ENCODE measurements around the gene FLAD1.

The FLAD1 gene

GRCh38 chr1:154996966-154997701 lies 14.0 kb downstream of the FLAD1 start:
- Histone ChIP-seq H3K36me3 (ENCODE audit: control insufficient read depth in 1 of 2, insufficient read depth in 2 of 2, low read length in 2 of 2) (peaks cover 0 to 5% of the 10 kb centered on the region in 2 experiments), H3K9me3 (ENCODE audit: insufficient read depth, low read depth, low read length) (no peaks in the 10 kb centered on the region), H2AFZ (ENCODE audit: insufficient read depth, low read length, poor library complexity) (no peak overlapping the region), H3K79me1 (ENCODE audit: low read length) (peaks cover 18% of the 10 kb centered on the region), H4K8ac (ENCODE audit: low read depth, low read length) (no peak overlapping the region), H4K91ac (ENCODE audit: low read depth, low read length) (no peak overlapping the region), H3K14ac (ENCODE audit: low read length) (no peak overlapping the region), H2BK5ac (ENCODE audit: low read depth, low read length, poor library complexity) (no peak overlapping the region), H3K4me3 (ENCODE audit: low read depth, low read length) (no peak overlapping the region), H3K4me2 (ENCODE audit: low read length) (no peak overlapping the region), H3K9ac (ENCODE audit: low read length) (no peak overlapping the region), H3K27ac (ENCODE audit: low read depth, low read length) (no peak overlapping the region), H3K23ac (ENCODE audit: low read length) (no peak overlapping the region), H3K4me1 (ENCODE audit: control insufficient read depth in 1 of 2, insufficient read depth in 2 of 2, low read length in 2 of 2) (peaks cover 10 to 14% of the 10 kb centered on the region in 2 experiments), H2BK12ac (ENCODE audit: low read length) (no peak overlapping the region), H4K12ac (ENCODE audit: low read depth, low read length) (no peak overlapping the region), H3K79me2 (ENCODE audit: control insufficient read depth, insufficient read depth, low read length, poor library complexity) (peaks cover 4% of the 10 kb centered on the region), H2AK5ac (ENCODE audit: low read length) (peak overlapping the region; percentile 37), H3K27me3 (ENCODE audit: insufficient read depth, low read length) (no peaks in the 10 kb centered on the region), H3K18ac (ENCODE audit: low read length) (no peak overlapping the region), H3K4ac (ENCODE audit: low read depth, low read length) (no peak overlapping the region), H2BK120ac (ENCODE audit: insufficient read depth, low read length, poor library complexity) (no peak overlapping the region)
- WGBS (ENCODE audit: extremely low coverage, insufficient coverage, insufficient read length): no CpG with 5 or more reads among the region's 15 CpGs
- DNase-seq: no peak

GRCh38 chr1:154998201-154998780 lies 15.1 kb downstream of the FLAD1 start:
- DNase-seq: no peak
- Histone ChIP-seq H3K14ac (ENCODE audit: low read length) (no peak overlapping the region), H3K79me1 (ENCODE audit: low read length) (peaks cover 27% of the 10 kb centered on the region), H3K9me3 (ENCODE audit: insufficient read depth, low read depth, low read length) (no peaks in the 10 kb centered on the region), H4K12ac (ENCODE audit: low read depth, low read length) (no peak overlapping the region), H3K79me2 (ENCODE audit: control insufficient read depth, insufficient read depth, low read length, poor library complexity) (peaks cover 11% of the 10 kb centered on the region), H3K4me1 (ENCODE audit: control insufficient read depth in 1 of 2, insufficient read depth in 2 of 2, low read length in 2 of 2) (peaks cover 10 to 14% of the 10 kb centered on the region in 2 experiments), H3K27ac (ENCODE audit: low read depth, low read length) (no peak overlapping the region), H3K36me3 (ENCODE audit: control insufficient read depth in 1 of 2, insufficient read depth in 2 of 2, low read length in 2 of 2) (no peaks in the 10 kb centered on the region), H3K18ac (ENCODE audit: low read length) (no peak overlapping the region), H3K4me2 (ENCODE audit: low read length) (no peak overlapping the region), H2AFZ (ENCODE audit: insufficient read depth, low read length, poor library complexity) (no peak overlapping the region), H3K23ac (ENCODE audit: low read length) (no peak overlapping the region), H2AK5ac (ENCODE audit: low read length) (no peak overlapping the region), H2BK5ac (ENCODE audit: low read depth, low read length, poor library complexity) (no peak overlapping the region), H4K91ac (ENCODE audit: low read depth, low read length) (no peak overlapping the region), H2BK120ac (ENCODE audit: insufficient read depth, low read length, poor library complexity) (no peak overlapping the region), H3K4ac (ENCODE audit: low read depth, low read length) (no peak overlapping the region), H3K9ac (ENCODE audit: low read length) (no peak overlapping the region), H3K4me3 (ENCODE audit: low read depth, low read length) (no peak overlapping the region), H2BK12ac (ENCODE audit: low read length) (no peak overlapping the region), H4K8ac (ENCODE audit: low read depth, low read length) (no peak overlapping the region), H3K27me3 (ENCODE audit: insufficient read depth, low read length) (no peaks in the 10 kb centered on the region)
- WGBS (ENCODE audit: extremely low coverage, insufficient coverage, insufficient read length): no CpG with 5 or more reads among the region's 16 CpGs

DNA sequence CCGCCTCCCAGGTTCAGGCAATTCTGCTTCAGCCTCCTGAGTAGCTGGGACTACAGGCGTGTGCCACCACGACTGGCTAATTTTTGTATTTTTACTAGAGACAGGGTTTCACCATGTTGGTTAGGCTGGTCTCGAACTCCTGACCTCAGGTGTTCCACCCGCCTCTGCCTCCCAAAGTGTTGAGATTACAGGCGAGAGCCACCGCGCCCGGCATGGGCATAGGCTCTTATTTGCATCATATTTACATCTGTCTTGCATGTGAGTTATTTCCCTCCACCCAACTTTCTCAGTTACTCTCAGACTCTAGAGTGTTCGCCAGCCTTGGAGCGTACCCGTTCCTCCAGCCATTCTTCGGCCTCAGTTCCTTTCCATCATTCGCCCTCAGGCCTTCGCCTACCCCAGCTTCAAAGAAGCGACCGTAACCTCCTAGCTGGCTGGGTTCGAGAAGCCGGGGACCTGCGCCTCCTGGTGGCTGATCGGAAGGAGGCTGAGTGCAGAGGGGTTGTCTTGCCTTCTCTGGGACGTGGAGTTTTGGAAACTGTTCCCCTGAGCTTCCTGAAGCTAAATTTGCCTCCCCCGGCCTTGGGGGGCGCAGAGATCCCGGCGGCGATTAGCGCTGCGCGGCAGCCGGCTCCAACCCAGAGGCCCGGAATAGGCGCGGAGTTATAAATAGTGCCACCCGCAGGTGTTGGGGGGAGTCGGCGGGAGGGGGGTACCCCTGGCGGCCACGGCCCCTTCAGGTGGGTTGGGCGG lies 15.8 kb downstream of the FLAD1 start:
- Histone ChIP-seq H3K9me3 (ENCODE audit: insufficient read depth, low read depth, low read length) (no peaks in the 10 kb centered on the region), H3K4me1 (ENCODE audit: control insufficient read depth in 1 of 2, insufficient read depth in 2 of 2, low read length in 2 of 2) (peaks cover 10 to 14% of the 10 kb centered on the region in 2 experiments), H3K23ac (ENCODE audit: low read length) (no peak overlapping the region), H2AK5ac (ENCODE audit: low read length) (no peak overlapping the region), H3K27me3 (ENCODE audit: insufficient read depth, low read length) (no peaks in the 10 kb centered on the region), H3K18ac (ENCODE audit: low read length) (no peak overlapping the region), H4K91ac (ENCODE audit: low read depth, low read length) (no peak overlapping the region), H3K27ac (ENCODE audit: low read depth, low read length) (no peak overlapping the region), H2BK120ac (ENCODE audit: insufficient read depth, low read length, poor library complexity) (peak overlapping the region; percentile 23), H3K14ac (ENCODE audit: low read length) (no peak overlapping the region), H4K8ac (ENCODE audit: low read depth, low read length) (peak overlapping the region; percentile 23), H3K79me2 (ENCODE audit: control insufficient read depth, insufficient read depth, low read length, poor library complexity) (peaks cover 15% of the 10 kb centered on the region), H3K9ac (ENCODE audit: low read length) (no peak overlapping the region), H3K4ac (ENCODE audit: low read depth, low read length) (no peak overlapping the region), H3K4me3 (ENCODE audit: low read depth, low read length) (no peak overlapping the region), H2BK5ac (ENCODE audit: low read depth, low read length, poor library complexity) (no peak overlapping the region), H2BK12ac (ENCODE audit: low read length) (no peak overlapping the region), H2AFZ (ENCODE audit: insufficient read depth, low read length, poor library complexity) (peak overlapping the region; percentile 71), H3K4me2 (ENCODE audit: low read length) (peak overlapping the region; percentile 71), H4K12ac (ENCODE audit: low read depth, low read length) (no peak overlapping the region), H3K79me1 (ENCODE audit: low read length) (peaks cover 33% of the 10 kb centered on the region), H3K36me3 (ENCODE audit: control insufficient read depth in 1 of 2, insufficient read depth in 2 of 2, low read length in 2 of 2) (no peaks in the 10 kb centered on the region)
- peak; percentile 60 to 75 for DNase-seq
- no CpG with 5 or more reads among the region's 40 CpGs for WGBS (ENCODE audit: extremely low coverage, insufficient coverage, insufficient read length)

DNA sequence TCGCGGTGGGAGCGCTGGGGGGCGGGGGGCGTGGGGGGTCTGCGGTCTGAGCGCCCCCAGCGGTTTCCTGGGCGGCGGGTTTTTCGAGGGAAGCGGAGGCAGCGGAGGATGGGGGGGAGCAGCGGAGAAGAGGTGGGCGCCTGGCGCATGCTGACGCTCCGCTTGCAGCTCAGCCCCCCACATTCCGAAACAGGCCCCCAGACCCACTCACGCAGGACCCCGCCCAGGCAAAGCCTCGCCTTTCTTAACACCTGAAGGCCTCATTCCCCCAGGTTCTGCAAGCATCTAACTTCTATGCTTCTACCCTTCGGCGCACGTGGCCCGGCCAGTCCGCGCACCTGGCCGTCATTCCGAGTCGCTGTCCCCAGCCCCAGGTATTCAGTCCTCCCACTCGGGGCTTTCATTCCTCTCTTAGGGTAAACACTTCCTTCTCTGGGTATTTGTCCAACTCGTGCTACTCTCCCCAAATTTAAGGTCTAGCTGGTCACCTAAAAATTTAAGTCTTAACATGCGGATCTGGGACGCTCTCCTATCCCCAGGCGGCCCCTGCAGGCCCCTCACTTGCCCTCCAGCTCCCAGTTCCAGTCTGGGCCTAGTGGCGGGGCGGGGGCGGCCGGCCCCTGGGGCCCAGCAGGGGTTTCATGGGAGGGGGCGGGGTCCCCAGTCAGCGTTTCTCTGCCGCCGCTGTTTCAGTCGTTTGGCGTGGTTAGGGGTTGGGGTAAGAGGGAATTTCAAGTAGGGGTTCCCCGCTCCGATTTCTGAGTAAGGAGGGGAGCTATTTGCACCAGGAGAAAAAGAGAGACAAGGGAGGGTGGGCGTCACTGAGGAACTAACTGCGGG lies 16.6 kb downstream of the FLAD1 start:
- H3K4me2 ChIP-seq (ENCODE audit: low read length): peak overlapping the region; percentile 85
- no peak overlapping the region for H3K9ac ChIP-seq (ENCODE audit: low read length)
- peak overlapping the region; percentile 95 for H2AK5ac ChIP-seq (ENCODE audit: low read length)
- peak overlapping the region; percentile 98 for H2BK12ac ChIP-seq (ENCODE audit: low read length)
- H3K4me3 ChIP-seq (ENCODE audit: low read depth, low read length): peak overlapping the region; percentile 38
- H3K27ac ChIP-seq (ENCODE audit: low read depth, low read length): peak overlapping the region; percentile 90
- peak overlapping the region; percentile 96 for H4K91ac ChIP-seq (ENCODE audit: low read depth, low read length)
- H3K4me1 ChIP-seq (ENCODE audit: control insufficient read depth in 1 of 2, insufficient read depth in 2 of 2, low read length in 2 of 2): peaks cover 14% of the 10 kb centered on the region in 2 experiments
- peaks cover 18% of the 10 kb centered on the region for H3K79me2 ChIP-seq (ENCODE audit: control insufficient read depth, insufficient read depth, low read length, poor library complexity)
- peak overlapping the region; percentile 85 for H2AFZ ChIP-seq (ENCODE audit: insufficient read depth, low read length, poor library complexity)
- H4K8ac ChIP-seq (ENCODE audit: low read depth, low read length): peak overlapping the region; percentile 80
- no peaks in the 10 kb centered on the region for H3K27me3 ChIP-seq (ENCODE audit: insufficient read depth, low read length)
- H3K14ac ChIP-seq (ENCODE audit: low read length): peak overlapping the region; percentile 82
- no peaks in the 10 kb centered on the region for H3K36me3 ChIP-seq (ENCODE audit: control insufficient read depth in 1 of 2, insufficient read depth in 2 of 2, low read length in 2 of 2)
- H3K79me1 ChIP-seq (ENCODE audit: low read length): peaks cover 36% of the 10 kb centered on the region
- no peak overlapping the region for H3K23ac ChIP-seq (ENCODE audit: low read length)
- peak overlapping the region; percentile 91 for H2BK5ac ChIP-seq (ENCODE audit: low read depth, low read length, poor library complexity)
- no peaks in the 10 kb centered on the region for H3K9me3 ChIP-seq (ENCODE audit: insufficient read depth, low read depth, low read length)
- peak overlapping the region; percentile 90 for H3K4ac ChIP-seq (ENCODE audit: low read depth, low read length)
- peak overlapping the region; percentile 95 for H3K18ac ChIP-seq (ENCODE audit: low read length)
- H2BK120ac ChIP-seq (ENCODE audit: insufficient read depth, low read length, poor library complexity): peak overlapping the region; percentile 95
- no CpG with 5 or more reads among the region's 50 CpGs for WGBS (ENCODE audit: extremely low coverage, insufficient coverage, insufficient read length)
- DNase-seq: peak; percentile 60 to 70
- peak overlapping the region; percentile 84 for H4K12ac ChIP-seq (ENCODE audit: low read depth, low read length)

Data from trophoblast cell (in vitro differentiated cells and primary cell).